Gastroesophageal sphincter (tissue), 4 donors: Measurements from ENCODE around the gene COPS4. TPM values are rescaled to one million over a fixed set of nuclear protein-coding genes. Genes with fewer than 3 reads are reported as not detected.
A peak's percentile ranks its signal among the peaks of the same experiment; 100 is the strongest.
"Not testable (repeated sequence)": the region's sequence is repeated elsewhere in the genome, so short reads cannot be mapped to it uniquely, and the experiment has no call there.

Experiments used
- ATAC-seq: fragments of 150-250 bp; one replicate; pipeline ENCODE4 v1.9.1; 2016; ENCODE audit warnings: mild to moderate bottlenecking, moderate library complexity
- H3K27ac ChIP-seq, 4 donors: fragments of 200-600 bp; sonication (generic) in 3 of 4; 1 replicate in 3 of 4; 2 replicates in 1 of 4; pipeline ENCODE4 v1.5.1; 2016 to 2019
- H3K27me3 ChIP-seq: fragments of 200-600 bp; sonication (generic); one replicate; pipeline ENCODE4 v1.5.1; 2019
- H3K36me3 ChIP-seq, 2 donors: fragments of 200-600 bp; sonication (generic); one replicate each; pipeline ENCODE4 v1.5.1; 2019; ENCODE audit warnings: control low read depth in 1 of 2
- H3K4me1 ChIP-seq, 3 donors: fragments of 200-600 bp; sonication (generic); 1 replicate in 2 of 3; 2 replicates in 1 of 3; pipeline ENCODE4 v1.5.1; 2016 to 2019; ENCODE audit warnings: control low read depth in 2 of 3
- H3K4me3 ChIP-seq, 2 donors: fragments of 200-600 bp; sonication (generic); one replicate each; pipeline ENCODE4 v1.5.1; 2019; ENCODE audit warnings: mild to moderate bottlenecking in 1 of 2, moderate library complexity in 1 of 2
- H3K9me3 ChIP-seq, 3 donors: fragments of 200-600 bp; sonication (generic); one replicate each; pipeline ENCODE4 v1.5.1; 2017 to 2019; ENCODE audit warnings: control low read depth in 2 of 3
- CTCF ChIP-seq, 4 experiments: fragments of 200-600 bp in 2 of 4; fragments of 450-650 bp in 2 of 4; sonication (generic) in 1 of 4; IDR thresholded peaks; one replicate each; pipeline ENCODE4 v1.5.1; 2017 to 2019; ENCODE audit warnings: antibody characterized with exemption in 4 of 4, mild to moderate bottlenecking in 2 of 4, moderate library complexity in 2 of 4
- EP300 ChIP-seq: sonication (generic); formaldehyde crosslinking; IDR thresholded peaks from one replicate; pipeline ENCODE4 v1.6.1; 2017; ENCODE audit warnings: antibody characterized with exemption, mild to moderate bottlenecking
- POLR2A ChIP-seq, 2 donors: fragments of 450-650 bp; IDR thresholded peaks; one replicate each; pipeline ENCODE4 v1.6.1; 2017; ENCODE audit warnings: antibody characterized with exemption in 2 of 2, mild to moderate bottlenecking in 2 of 2, moderate library complexity in 1 of 2
- POLR2AphosphoS5 ChIP-seq: sonication (generic); formaldehyde crosslinking; IDR thresholded peaks from one replicate; pipeline ENCODE4 v1.6.1; 2017; ENCODE audit warnings: antibody characterized with exemption
- WGBS, 2 donors: methylation state at CpG; one replicate each; pipeline ENCODE4 v1.1.5; 2018; ENCODE audit warnings: low coverage in 1 of 2; 5-methylcytosine and 5-hydroxymethylcytosine counted together
- total RNA-seq, 4 donors: library from RNA; depleted of rRNA; stranded (reverse); fragments of >200 nt; gene quantifications; one replicate each; pipeline ENCODE4 v1.1.0, GENCODE V29; 2016

COPS4 gene
- total RNA-seq, 4 donors from 2014 or later: 51.0 to 60.7 (median 55.8) TPM

- H3K4me1 ChIP-seq: no peaks in the 10 kb centered on the region
- no peaks in the 10 kb centered on the region for H3K27me3 ChIP-seq
- ATAC-seq: no peak
- H3K4me3 ChIP-seq: no peak overlapping the region
- no peaks in the 10 kb centered on the region for H3K9me3 ChIP-seq
- WGBS, 2 donors: 75 to 84% methylated on average over 4 of the region's 4 CpGs
- H3K27ac ChIP-seq: no peak overlapping the region
- H3K36me3 ChIP-seq: peaks cover 0 to 98% of the 10 kb centered on the region in 2 donors
- TF ChIP-seq EP300 (no peak), POLR2AphosphoS5 (no peak), CTCF (IDR thresholded peaks at IDR 0.05) (no peak), POLR2A (IDR thresholded peaks at IDR 0.05) (no peak)
These were observed 27.8 kb downstream of the COPS4 start for GRCh38 chr4:83062739-83063138.

- H3K4me3 ChIP-seq: no peak overlapping the region
- H3K4me1 ChIP-seq: no peaks in the 10 kb centered on the region
- 59 to 71% methylated on average over 1 of the region's 1 CpG for WGBS, 2 donors
- TF ChIP-seq POLR2AphosphoS5 (no peak), EP300 (no peak), CTCF (IDR thresholded peaks at IDR 0.05) (no peak), POLR2A (IDR thresholded peaks at IDR 0.05) (no peak)
- H3K27ac ChIP-seq: no peak overlapping the region
- no peaks in the 10 kb centered on the region for H3K9me3 ChIP-seq
- H3K27me3 ChIP-seq: no peaks in the 10 kb centered on the region
- peaks cover 0 to 98% of the 10 kb centered on the region in 2 donors for H3K36me3 ChIP-seq
- ATAC-seq: no peak
These were observed 30.3 kb downstream of the COPS4 start for GRCh38 chr4:83065266-83065665.

GRCh38 chr4:83067058-83067639 is 32.2 kb downstream of the COPS4 start:
- no peak for TF ChIP-seq EP300
- TF ChIP-seq POLR2A (IDR thresholded peaks at IDR 0.05): no peak
- no peak for TF ChIP-seq POLR2AphosphoS5
- TF ChIP-seq CTCF (IDR thresholded peaks at IDR 0.05): no peak
- ATAC-seq: no peak
- Histone ChIP-seq H3K4me1 (no peaks in the 10 kb centered on the region), H3K4me3 (no peak overlapping the region), H3K9me3 (no peaks in the 10 kb centered on the region), H3K27ac (no peak overlapping the region), H3K36me3 (peaks cover 0 to 100% of the 10 kb centered on the region in 2 donors), H3K27me3 (no peaks in the 10 kb centered on the region)
- WGBS, 2 donors: 77 to 83% methylated on average over 3 to 9 of the region's 10 CpGs

GRCh38 chr4:83071116-83071515 is 36.1 kb downstream of the COPS4 start:
- no peak overlapping the region for H3K27ac ChIP-seq
- H3K9me3 ChIP-seq: no peaks in the 10 kb centered on the region
- H3K4me1 ChIP-seq: peaks cover 0 to 18% (median 0%) of the 10 kb centered on the region in 3 donors
- H3K27me3 ChIP-seq: no peaks in the 10 kb centered on the region
- no peak for ATAC-seq
- H3K4me3 ChIP-seq: no peak overlapping the region
- no peak for TF ChIP-seq CTCF (IDR thresholded peaks at IDR 0.05)
- no peak for TF ChIP-seq POLR2AphosphoS5
- TF ChIP-seq EP300: no peak
- 90% methylated on average over 1 of the region's 1 CpG; no CpG with 5 or more reads in 1 of the 2 donors for WGBS, 2 donors
- H3K36me3 ChIP-seq: peaks cover 0 to 88% of the 10 kb centered on the region in 2 donors

- H3K36me3 ChIP-seq: peaks cover 0 to 68% of the 10 kb centered on the region in 2 donors
- H3K27me3 ChIP-seq: no peaks in the 10 kb centered on the region
- H3K27ac ChIP-seq: peak overlapping the region in 1 of 4 donors; percentile 70
- no peak overlapping the region for H3K4me3 ChIP-seq
- WGBS, 2 donors: 7 to 75% methylated on average over 2 to 9 of the region's 10 CpGs
- TF ChIP-seq POLR2A (IDR thresholded peaks at IDR 0.05): no peak
- TF ChIP-seq EP300: no peak
- TF ChIP-seq POLR2AphosphoS5: no peak
- TF ChIP-seq CTCF (IDR thresholded peaks at IDR 0.05): peak; percentile 56 to 67 (median 60)
- peaks cover 0 to 21% (median 0%) of the 10 kb centered on the region in 3 donors for H3K4me1 ChIP-seq
- no peaks in the 10 kb centered on the region for H3K9me3 ChIP-seq
- no peak for ATAC-seq
These were observed 39.2 kb downstream of the COPS4 start for GRCh38 chr4:83074086-83074704.

- Histone ChIP-seq H3K27ac (peak overlapping the region in 3 of 4 donors; percentile 56 to 71 (median 70)), H3K36me3 (peaks cover 0 to 62% of the 10 kb centered on the region in 2 donors), H3K4me1 (peaks cover 0 to 21% (median 0%) of the 10 kb centered on the region in 3 donors)
- WGBS, 2 donors: 79 to 92% methylated on average over 2 of the region's 7 CpGs
- H3K27me3 ChIP-seq, H3K9me3 ChIP-seq, H3K4me3 ChIP-seq, ATAC-seq: not testable (repeated sequence)
These were observed 39.8 kb downstream of the COPS4 start for GRCh38 chr4:83074783-83075182.
